HepG2 (cell line): ENCODE measurements around the gene MRO. TPM values are rescaled to one million over a fixed set of nuclear protein-coding genes. Genes with fewer than 3 reads are reported as not detected.

ENCODE experiments used
- ATAC-seq: fragments of 200-7000 bp; cut with Tn5 transposase; 3 replicates; pipeline ENCODE4 v1.9.1; 2020; ENCODE audit warnings: mild to moderate bottlenecking, moderate library complexity
- BruUV-seq: library from RNA; stranded (reverse); fragments of 400-500 nt; replicated peaks from 2 replicates; lab custom pipeline; 2021; lab: Mats Ljungman, UMichigan
- CTCF ChIA-PET: fragments of 300-600 bp; formaldehyde crosslinking; extraction: SDS; loops from one replicate; lab custom pipeline; 2021; ENCODE audit warnings: low total read pairs, inconsistent platforms, low intra/inter-chr PET ratio; lab: Yijun Ruan, JAX
- POLR2A ChIA-PET: fragments of 350-600 bp; sonication (Branson Sonifier 250); formaldehyde crosslinking; loops from one replicate; lab custom pipeline; 2020; ENCODE audit warnings: antibody characterized with exemption, inconsistent platforms; lab: Yijun Ruan, JAX
- DNase-seq: peaks from one replicate; pipeline ENCODE4 v3.0.0-alpha.2; 2015; ENCODE audit warnings: low spot score
- FAIRE-seq: peaks from 3 replicates; lab custom pipeline; 2011; peaks lifted over from hg19 to GRCh38; lab: Jason Lieb, UNC
- H2AFZ ChIP-seq: one replicate; pipeline ENCODE4 v1.6.1; 2011; ENCODE audit warnings: low read length, inconsistent platforms
- H3K27ac ChIP-seq: fragments of 300-600 bp; 3 replicates; pipeline ENCODE4 v1.8.0; 2011; ENCODE audit warnings: mixed run types, mild to moderate bottlenecking, mixed read lengths, low read length, inconsistent platforms; ENCODE audit not compliant: insufficient read depth; ENCODE audit errors: extremely low read length
- H3K27me3 ChIP-seq, 2 experiments: fragments of 200-600 bp in 1 of 2; 2 replicates in 1 of 2; 3 replicates in 1 of 2; pipeline versions ENCODE4 v1.6.0 to v1.8.0; 2011; ENCODE audit warnings: low read length in 2 of 2, mild to moderate bottlenecking in 2 of 2, moderate library complexity in 2 of 2, inconsistent platforms in 1 of 2; ENCODE audit not compliant: insufficient read depth in 2 of 2, control insufficient read depth in 1 of 2
- H3K36me3 ChIP-seq, 2 experiments: fragments of 200-600 bp in 1 of 2; replicated peaks in 1 of 2; 2 replicates in 1 of 2; 3 replicates in 1 of 2; pipeline versions ENCODE4 v1.5.1 to v1.8.0; 2011; ENCODE audit warnings: low read length in 2 of 2, inconsistent platforms in 1 of 2; ENCODE audit not compliant: insufficient read depth in 2 of 2, control insufficient read depth in 1 of 2
- H3K4me1 ChIP-seq: 2 replicates; pipeline ENCODE4 v1.5.1; 2012; ENCODE audit warnings: low read length, inconsistent platforms; ENCODE audit not compliant: insufficient read depth
- H3K4me2 ChIP-seq: 2 replicates; pipeline ENCODE4 v1.6.0; 2011; ENCODE audit warnings: low read depth, low read length, inconsistent platforms
- H3K4me3 ChIP-seq, 3 experiments: fragments of 200-600 bp in 1 of 3; sonication (generic), shearing (Covaris generic) in 1 of 3; replicated peaks in 1 of 3; 2 replicates each; pipeline ENCODE4 v1.5.1; 2011 to 2016; ENCODE audit warnings: low read length in 3 of 3, inconsistent platforms in 2 of 3, low read depth in 2 of 3, mild to moderate bottlenecking in 2 of 3, control low read depth in 1 of 3, mixed read lengths in 1 of 3; ENCODE audit not compliant: insufficient read depth in 1 of 3
- H3K79me2 ChIP-seq: one replicate; pipeline ENCODE4 v1.6.1; 2011; ENCODE audit warnings: low read length, inconsistent platforms; ENCODE audit not compliant: insufficient read depth
- H3K9ac ChIP-seq: 2 replicates; pipeline ENCODE4 v1.6.0; 2011; ENCODE audit warnings: mild to moderate bottlenecking, low read depth, low read length, inconsistent platforms; ENCODE audit not compliant: insufficient read depth
- H3K9me3 ChIP-seq: 2 replicates; pipeline ENCODE4 v1.5.1; 2012; ENCODE audit warnings: mild to moderate bottlenecking, low read length
- H4K20me1 ChIP-seq: 2 replicates; pipeline ENCODE4 v1.6.0; 2011; ENCODE audit warnings: inconsistent platforms, mild to moderate bottlenecking, low read length, moderate library complexity; ENCODE audit not compliant: insufficient read depth
- ARNTL ChIP-seq: sonication (generic); formaldehyde crosslinking; IDR thresholded peaks from 2 replicates; pipeline ENCODE4 v1.4.0; 2020; ENCODE audit warnings: mild to moderate bottlenecking, missing genetic modification reagents
- DPF2 ChIP-seq: sonication (generic); formaldehyde crosslinking; IDR thresholded peaks from 2 replicates; pipeline ENCODE4 v1.4.0; 2020; ENCODE audit warnings: mild to moderate bottlenecking, low read depth, missing genetic modification reagents, borderline replicate concordance
- FOXC1 ChIP-seq: sonication (generic); formaldehyde crosslinking; IDR thresholded peaks from 2 replicates; pipeline ENCODE4 v1.8.0; 2022; ENCODE audit warnings: mild to moderate bottlenecking, missing genetic modification reagents, borderline replicate concordance
- JDP2 ChIP-seq: sonication (generic); formaldehyde crosslinking; IDR thresholded peaks from 2 replicates; pipeline ENCODE4 v1.8.1; 2022; ENCODE audit warnings: missing genetic modification reagents, borderline replicate concordance
- KLF11 ChIP-seq: IDR thresholded peaks from 2 replicates; pipeline ENCODE4 v1.6.1; 2016; ENCODE audit warnings: missing compliant biosample characterization
- NAIF1 ChIP-seq: sonication (generic); formaldehyde crosslinking; IDR thresholded peaks from 2 replicates; pipeline ENCODE4 v1.5.0; 2020; ENCODE audit warnings: mild to moderate bottlenecking, missing genetic modification reagents, borderline replicate concordance
- NFYB ChIP-seq: sonication (generic); formaldehyde crosslinking; IDR thresholded peaks from 2 replicates; pipeline ENCODE4 v1.4.0; 2020; ENCODE audit warnings: missing genetic modification reagents
- YEATS4 ChIP-seq: sonication (generic); formaldehyde crosslinking; IDR thresholded peaks from 2 replicates; pipeline ENCODE4 v1.4.0; 2020; ENCODE audit warnings: missing genetic modification reagents, borderline replicate concordance
- ZBTB3 ChIP-seq: sonication (generic); formaldehyde crosslinking; IDR thresholded peaks from 2 replicates; pipeline ENCODE4 v1.4.0; 2020; ENCODE audit warnings: low read depth, mild to moderate bottlenecking, moderate library complexity, missing genetic modification reagents, borderline replicate concordance
- ZNF232 ChIP-seq: sonication (generic); formaldehyde crosslinking; IDR thresholded peaks from 2 replicates; pipeline ENCODE4 v1.4.0; 2020; ENCODE audit warnings: missing genetic modification reagents, borderline replicate concordance
- ZNF253 ChIP-seq: sonication (generic); formaldehyde crosslinking; IDR thresholded peaks from 2 replicates; pipeline ENCODE4 v1.8.0; 2022; ENCODE audit warnings: mild to moderate bottlenecking, missing genetic modification reagents, borderline replicate concordance
- ZNF574 ChIP-seq: sonication (generic); formaldehyde crosslinking; IDR thresholded peaks from 2 replicates; pipeline ENCODE4 v1.4.0; 2020; ENCODE audit warnings: missing genetic modification reagents
- WGBS: methylation state at CpG from one replicate; pipeline ENCODE4 v1.1.6; 2017; ENCODE audit warnings: low lambda C conversion rate; 5-methylcytosine and 5-hydroxymethylcytosine counted together
- in situ Hi-C: cut with HindIII; loops from 2 replicates; pipeline ENCODE4 v1.10.0; 2017; ENCODE audit warnings: low pct_unique_long_range_greater_than_20kb; ENCODE audit not compliant: extremely low pct_ligation_motif_present
- intact Hi-C: fragments of 100-400 bp; cut with micrococcal nuclease; formaldehyde crosslinking; loops from one replicate; pipeline ENCODE4 v1.10.0; 2022; ENCODE audit not compliant: unreplicated experiment
- polyA plus RNA-seq, 8 experiments: library from polyadenylated mRNA; depleted of rRNA in 3 of 8; stranded (reverse) in 7 of 8; unstranded in 1 of 8; fragments of >200 nt; fragmentation: Illumina TruSeq in 4 of 8; extraction: Trizol in 4 of 8; gene quantifications; 2 replicates each; pipeline versions ENCODE4 v1.2.1 to v1.2.3, GENCODE V29; 2011 to 2016; ENCODE audit warnings: low read depth in 4 of 8, missing spikeins in 1 of 8, mixed read lengths in 1 of 8; ENCODE audit not compliant: insufficient read depth in 1 of 8
- total RNA-seq, 5 experiments: library from RNA; depleted of rRNA; stranded (reverse); fragments of >200 nt; fragmentation: Illumina TruSeq; extraction: Trizol; gene quantifications; 2 replicates each; pipeline ENCODE4 v1.2.3, GENCODE V29; 2016; ENCODE audit warnings: low read depth in 1 of 5

MRO gene
- total and polyA plus RNA-seq, 2 of the 13 experiments (the other 11 are each of a cell fraction or from before 2014, with no cell fraction given): not detected

DNA sequence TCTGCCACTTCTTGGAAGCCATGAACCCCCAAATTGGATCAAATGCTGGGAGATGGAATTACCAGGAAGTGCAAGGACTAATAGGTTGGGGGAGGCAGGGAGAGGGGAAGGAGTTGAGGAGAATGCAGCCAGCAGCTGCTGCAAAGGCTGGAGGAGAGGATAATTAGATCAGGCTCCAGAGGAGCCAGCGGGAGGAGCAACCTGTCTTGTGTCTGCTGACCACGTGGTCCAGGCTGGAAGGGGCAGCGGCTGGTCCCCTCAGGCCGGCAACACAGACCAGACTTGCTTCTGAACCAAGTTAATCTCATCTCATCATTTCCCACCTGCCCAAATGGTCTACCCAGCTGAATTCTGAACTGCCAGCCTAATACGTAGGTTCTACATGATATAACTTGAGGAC is 68.3 kb downstream of the MRO start:
- no peak for FAIRE-seq
- no TSS peak for BruUV-seq
- CTCF ChIA-PET: no interaction called here

More for the DNA sequence above, 68.3 kb downstream of the MRO start:
- Histone ChIP-seq H3K4me3 (no peak overlapping the region), H4K20me1 (no peaks in the 10 kb centered on the region), H3K4me2 (no peak overlapping the region), H3K4me1 (no peaks in the 10 kb centered on the region), H2AFZ (no peak overlapping the region), H3K27ac (no peak overlapping the region), H3K36me3 (no peaks in the 10 kb centered on the region), H3K9me3 (no peaks in the 10 kb centered on the region), H3K79me2 (no peaks in the 10 kb centered on the region), H3K27me3 (peaks cover 2 to 21% of the 10 kb centered on the region in 2 experiments; a peak in 2 of 5 replicates), H3K9ac (no peak overlapping the region)
- no peak for ATAC-seq
- no peak for DNase-seq
- no peak for TF ChIP-seq ZNF574
- TF ChIP-seq NFYB (CRISPR knock-in tag): no peak
- no peak for TF ChIP-seq ZNF232 (CRISPR knock-in tag)
- TF ChIP-seq DPF2 (CRISPR knock-in tag): no peak
- TF ChIP-seq JDP2 (CRISPR knock-in tag): no peak
- no peak for TF ChIP-seq KLF11 (CRISPR knock-in tag)
- TF ChIP-seq ZNF253 (CRISPR knock-in tag): no peak
- no peak for TF ChIP-seq YEATS4 (CRISPR knock-in tag)
- no peak for TF ChIP-seq ARNTL
- TF ChIP-seq ZBTB3: no peak
- TF ChIP-seq NAIF1 (CRISPR knock-in tag): no peak
- TF ChIP-seq FOXC1 (CRISPR knock-in tag): no peak
- WGBS: 16% methylated on average over 4 of the region's 5 CpGs
- in situ Hi-C loops: no loop called here
- POLR2A ChIA-PET: no interaction called here
- intact Hi-C loops: no loop called here
